H9 (cell line): Measurements from ENCODE around the gene ADAMTS2. TPM values are rescaled to one million over a fixed set of nuclear protein-coding genes. Genes with fewer than 3 reads are reported as not detected.
A peak's percentile ranks its signal among the peaks of the same experiment; 100 is the strongest.

Source experiments
- DNase-seq: peaks from one replicate; pipeline ENCODE4 v3.0.0-alpha.2; 2017
- H2AFZ ChIP-seq: one replicate; pipeline ENCODE4 v1.6.1; 2013; ENCODE audit warnings: mild to moderate bottlenecking, low read length, control low read depth, moderate library complexity
- H2AK5ac ChIP-seq: 2 replicates; pipeline ENCODE4 v1.6.1; 2013; ENCODE audit warnings: low read length, control low read depth, mixed read lengths; ENCODE audit not compliant: insufficient read length
- H2BK120ac ChIP-seq: one replicate; pipeline ENCODE4 v1.6.1; 2013; ENCODE audit warnings: low read depth, mild to moderate bottlenecking, low read length, control low read depth, inconsistent platforms; ENCODE audit not compliant: poor library complexity, severe bottlenecking
- H2BK12ac ChIP-seq: 2 replicates; pipeline ENCODE4 v1.6.1; 2013; ENCODE audit warnings: low read length, control low read depth, mixed read lengths, low read depth; ENCODE audit not compliant: insufficient read length
- H2BK15ac ChIP-seq: 2 replicates; pipeline ENCODE4 v1.6.1; 2013; ENCODE audit warnings: low read depth, low read length, control low read depth
- H2BK20ac ChIP-seq: one replicate; pipeline ENCODE4 v1.6.1; 2013; ENCODE audit warnings: low read depth, mild to moderate bottlenecking, low read length, control low read depth, inconsistent platforms; ENCODE audit not compliant: poor library complexity, severe bottlenecking
- H2BK5ac ChIP-seq: 2 replicates; pipeline ENCODE4 v1.6.1; 2013; ENCODE audit warnings: low read length, control low read depth, mixed read lengths; ENCODE audit not compliant: insufficient read length
- H3K14ac ChIP-seq: 2 replicates; pipeline ENCODE4 v1.6.1; 2013; ENCODE audit warnings: low read length, control low read depth; ENCODE audit not compliant: insufficient read depth
- H3K18ac ChIP-seq: 2 replicates; pipeline ENCODE4 v1.6.1; 2013; ENCODE audit warnings: low read depth, mild to moderate bottlenecking, mixed read lengths, low read length, control low read depth; ENCODE audit not compliant: insufficient read length
- H3K23ac ChIP-seq: 2 replicates; pipeline ENCODE4 v1.6.1; 2013; ENCODE audit warnings: low read length, control low read depth, mixed read lengths, low read depth; ENCODE audit not compliant: insufficient read length
- H3K23me2 ChIP-seq: 2 replicates; pipeline ENCODE4 v1.6.1; 2013; ENCODE audit warnings: low read depth, mild to moderate bottlenecking, mixed read lengths, low read length, control low read depth; ENCODE audit not compliant: insufficient read length, poor library complexity, severe bottlenecking
- H3K27ac ChIP-seq: 2 replicates; pipeline ENCODE4 v1.5.1; 2013; ENCODE audit warnings: low read length, control low read depth, mixed read lengths, low read depth; ENCODE audit not compliant: insufficient read length
- H3K27me3 ChIP-seq: 2 replicates; pipeline ENCODE4 v1.6.1; 2013; ENCODE audit warnings: low read length, control low read depth, inconsistent platforms; ENCODE audit not compliant: insufficient read depth
- H3K4ac ChIP-seq: 2 replicates; pipeline ENCODE4 v1.6.1; 2013; ENCODE audit warnings: low read depth, mild to moderate bottlenecking, control low read depth, inconsistent platforms, low read length, moderate library complexity
- H3K4me1 ChIP-seq: 2 replicates; pipeline ENCODE4 v1.6.1; 2013; ENCODE audit warnings: low read length, control low read depth, inconsistent platforms; ENCODE audit not compliant: insufficient read depth
- H3K4me2 ChIP-seq: 2 replicates; pipeline ENCODE4 v1.6.1; 2013; ENCODE audit warnings: low read length, control low read depth, mixed read lengths; ENCODE audit not compliant: insufficient read length, insufficient read depth
- H3K56ac ChIP-seq: 2 replicates; pipeline ENCODE4 v1.6.1; 2013; ENCODE audit warnings: low read depth, mild to moderate bottlenecking, mixed read lengths, low read length, control low read depth; ENCODE audit not compliant: insufficient read length
- H3K79me1 ChIP-seq: 2 replicates; pipeline ENCODE4 v1.6.1; 2013; ENCODE audit warnings: low read depth, mild to moderate bottlenecking, moderate library complexity, low read length, control low read depth, inconsistent platforms; ENCODE audit not compliant: insufficient read depth, poor library complexity, severe bottlenecking
- H3K79me2 ChIP-seq: 2 replicates; pipeline ENCODE4 v1.6.1; 2013; ENCODE audit warnings: low read length, control low read depth, inconsistent platforms; ENCODE audit not compliant: insufficient read depth
- H3K9ac ChIP-seq: 2 replicates; pipeline ENCODE4 v1.6.1; 2013; ENCODE audit warnings: low read length, control low read depth, mixed read lengths; ENCODE audit not compliant: insufficient read length; ENCODE audit errors: extremely low read depth
- H3K9me3 ChIP-seq: one replicate; pipeline ENCODE4 v1.6.1; 2013; ENCODE audit warnings: low read depth, low read length, inconsistent platforms; ENCODE audit not compliant: control insufficient read depth
- H3T11ph ChIP-seq: one replicate; pipeline ENCODE4 v1.6.1; 2013; ENCODE audit warnings: mild to moderate bottlenecking, low read length, control low read depth, inconsistent platforms
- H4K20me1 ChIP-seq: one replicate; pipeline ENCODE4 v1.6.1; 2013; ENCODE audit not compliant: control insufficient read depth, insufficient read length, insufficient read depth
- H4K5ac ChIP-seq: 2 replicates; pipeline ENCODE4 v1.6.1; 2013; ENCODE audit warnings: low read depth, mild to moderate bottlenecking, mixed read lengths, low read length, control low read depth; ENCODE audit not compliant: insufficient read length
- H4K8ac ChIP-seq: replicated peaks from 2 replicates; pipeline ENCODE4 v1.6.1; 2013; ENCODE audit warnings: low read length, control low read depth, mixed read lengths, low read depth; ENCODE audit not compliant: insufficient read length
- H4K91ac ChIP-seq: 2 replicates; pipeline ENCODE4 v1.6.1; 2013; ENCODE audit warnings: low read depth, mild to moderate bottlenecking, moderate library complexity, mixed read lengths, low read length, control low read depth; ENCODE audit not compliant: insufficient read length
- H3K27ac Mint-ChIP-seq, 3 experiments: 2 replicates in 2 of 3; 3 replicates in 1 of 3; pipeline ENCODE4 v1.8.0; 2020 to 2021; ENCODE audit warnings: mixed read lengths in 3 of 3, mild to moderate bottlenecking in 1 of 3, moderate library complexity in 1 of 3
- H3K27me3 Mint-ChIP-seq: 2 replicates; pipeline ENCODE4 v1.8.0; 2021; ENCODE audit warnings: low read depth, mild to moderate bottlenecking, moderate library complexity, mixed read lengths
- H3K36me3 Mint-ChIP-seq, 3 experiments: 2 replicates in 2 of 3; 3 replicates in 1 of 3; pipeline ENCODE4 v1.8.0; 2020 to 2021; ENCODE audit warnings: low read depth in 3 of 3, mixed read lengths in 3 of 3; ENCODE audit not compliant: insufficient read depth in 1 of 3
- H3K4me1 Mint-ChIP-seq, 2 experiments: 2 replicates each; pipeline ENCODE4 v1.8.0; 2020; ENCODE audit warnings: mixed read lengths in 2 of 2
- H3K4me3 Mint-ChIP-seq, 2 experiments: 2 replicates in 1 of 2; 3 replicates in 1 of 2; pipeline ENCODE4 v1.8.0; 2020 to 2021; ENCODE audit warnings: mild to moderate bottlenecking in 2 of 2, mixed read lengths in 2 of 2, moderate library complexity in 1 of 2
- H3K9me3 Mint-ChIP-seq, 2 experiments: 2 replicates in 1 of 2; 3 replicates in 1 of 2; pipeline ENCODE4 v1.8.0; 2020; ENCODE audit warnings: mild to moderate bottlenecking in 2 of 2, mixed read lengths in 2 of 2, moderate library complexity in 1 of 2
- CTCF ChIP-seq: fragments of 200-600 bp; sonication (generic); conservative IDR thresholded peaks from 3 replicates; pipeline ENCODE4 v1.8.0; 2021; ENCODE audit warnings: antibody characterized with exemption, mild to moderate bottlenecking
- WGBS: extraction: QIAGEN DNeasy Blood & Tissue Kit; methylation state at CpG from one replicate; pipeline ENCODE4 v1.1.7; 2013; ENCODE audit warnings: missing lambda C conversion rate, low lambda C conversion rate, mixed read lengths; ENCODE audit not compliant: insufficient read length; ENCODE audit errors: extremely low coverage; 5-methylcytosine and 5-hydroxymethylcytosine counted together
- total RNA-seq: library from RNA; stranded (reverse); gene quantifications from 2 replicates; pipeline ENCODE4 v1.2.1, GENCODE V29; 2021

Gene ADAMTS2
- total RNA-seq, 1 experiment from 2014 or later = 5.4 TPM

GRCh38 chr5:179274321-179275315 lies 70.6 kb downstream of the ADAMTS2 start:
- no peak overlapping the region for H3K4ac ChIP-seq
- peak; percentile 53 for TF ChIP-seq CTCF
- H3K79me1 ChIP-seq = no peaks in the 10 kb centered on the region
- no peak overlapping the region for H2AK5ac ChIP-seq
- H3K4me2 ChIP-seq = no peak overlapping the region
- H3K9me3 ChIP-seq = no peaks in the 10 kb centered on the region
- no peaks in the 10 kb centered on the region for H3K79me2 ChIP-seq
- Mint-ChIP-seq H3K4me1 (peaks cover 7 to 14% of the 10 kb centered on the region in 2 experiments), H3K27me3 (no peaks in the 10 kb centered on the region; the same call in 1 of the 2 replicates), H3K4me3 (no peak overlapping the region), H3K27ac (peak overlapping the region in 1 of 3 experiments; percentile 83; a peak in 1 of 7 replicates), H3K9me3 (peaks cover 2 to 3% of the 10 kb centered on the region in 2 experiments; a peak in 2 of 5 replicates), H3K36me3 (no peaks in the 10 kb centered on the region)
- no peak overlapping the region for H2AFZ ChIP-seq
- H3K18ac ChIP-seq = no peak overlapping the region
- no peak overlapping the region for H3K9ac ChIP-seq
- no peaks in the 10 kb centered on the region for H4K20me1 ChIP-seq
- DNase-seq = no peak
- no peak overlapping the region for H2BK12ac ChIP-seq
- H2BK120ac ChIP-seq = no peak overlapping the region
- H3K14ac ChIP-seq = no peak overlapping the region
- H3K27ac ChIP-seq = no peak overlapping the region
- no peaks in the 10 kb centered on the region for H3K23me2 ChIP-seq
- H3K56ac ChIP-seq = no peak overlapping the region
- H4K91ac ChIP-seq = no peak overlapping the region
- H4K5ac ChIP-seq = no peak overlapping the region
- H3K27me3 ChIP-seq = no peaks in the 10 kb centered on the region
- H4K8ac ChIP-seq = no peak overlapping the region
- H3K4me1 ChIP-seq = no peaks in the 10 kb centered on the region
- H3T11ph ChIP-seq = no peak overlapping the region
- no peak overlapping the region for H3K23ac ChIP-seq
- no peak overlapping the region for H2BK15ac ChIP-seq
- no CpG with 5 or more reads among the region's 26 CpGs for WGBS
- no peak overlapping the region for H2BK5ac ChIP-seq
- no peak overlapping the region for H2BK20ac ChIP-seq
